Ectodermal cell (in vitro differentiated cells): ENCODE results near the gene SFMBT2.

ENCODE experiments used
- H3K27ac ChIP-seq: 2 replicates; pipeline ENCODE4 v1.7.0; 2013; ENCODE audit warnings: mild to moderate bottlenecking, low read depth, low read length; ENCODE audit not compliant: insufficient read depth, poor library complexity, severe bottlenecking
- H3K27me3 ChIP-seq: 2 replicates; pipeline ENCODE4 v1.7.0; 2013; ENCODE audit warnings: mild to moderate bottlenecking, low read length; ENCODE audit not compliant: insufficient read depth, control insufficient read depth, poor library complexity, severe bottlenecking
- H3K36me3 ChIP-seq: one replicate; pipeline ENCODE4 v1.7.0; 2013; ENCODE audit warnings: low read length; ENCODE audit not compliant: control insufficient read depth, insufficient read depth
- H3K4me1 ChIP-seq: one replicate; pipeline ENCODE4 v1.7.0; 2013; ENCODE audit warnings: low read length; ENCODE audit not compliant: control insufficient read depth, insufficient read depth
- H3K4me3 ChIP-seq: 2 replicates; pipeline ENCODE4 v1.7.0; 2013; ENCODE audit warnings: low read depth, low read length, control low read depth; ENCODE audit not compliant: insufficient read depth
- H3K9me3 ChIP-seq: 2 replicates; pipeline ENCODE4 v1.7.0; 2013; ENCODE audit warnings: mild to moderate bottlenecking, low read length, moderate library complexity; ENCODE audit not compliant: control insufficient read depth
- WGBS, 2 experiments: methylation state at CpG; one replicate each; pipeline ENCODE4 v1.1.7; 2013; ENCODE audit warnings: missing lambda C conversion rate in 2 of 2; 5-methylcytosine and 5-hydroxymethylcytosine counted together

SFMBT2 gene

DNA sequence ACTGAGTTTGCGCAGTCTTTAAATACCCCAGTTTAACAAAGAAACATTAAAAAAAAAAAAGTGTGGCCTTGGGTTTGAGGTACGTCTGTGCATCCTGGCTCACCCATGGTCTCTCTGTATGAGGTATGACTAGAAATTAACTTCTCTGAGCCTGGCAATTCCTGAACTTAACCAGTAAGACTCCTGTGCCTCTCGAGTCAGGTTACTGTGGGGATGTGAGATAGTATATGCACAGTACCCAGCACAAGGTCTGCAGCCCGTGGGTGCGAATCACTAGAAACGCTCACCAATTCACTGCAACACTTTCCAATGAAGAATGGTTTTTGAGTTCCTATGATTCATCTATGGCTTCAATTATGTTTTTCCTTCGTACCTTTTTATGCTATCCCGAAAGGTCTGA is 149.9 kb downstream of the SFMBT2 start:
- no peak overlapping the region for H3K27ac ChIP-seq
- WGBS, 2 experiments, result 92 to 93% methylated on average over 7 to 8 of the region's 8 CpGs
- no peaks in the 10 kb centered on the region for H3K4me1 ChIP-seq
- no peaks in the 10 kb centered on the region for H3K36me3 ChIP-seq
- no peaks in the 10 kb centered on the region for H3K9me3 ChIP-seq
- H3K27me3 ChIP-seq, result no peaks in the 10 kb centered on the region
- H3K4me3 ChIP-seq, result no peak overlapping the region

GRCh38 chr10:7260412-7260900 is 150.4 kb downstream of the SFMBT2 start:
- Histone ChIP-seq H3K4me3 (no peak overlapping the region), H3K36me3 (no peaks in the 10 kb centered on the region), H3K27me3 (no peaks in the 10 kb centered on the region), H3K4me1 (no peaks in the 10 kb centered on the region), H3K27ac (no peak overlapping the region), H3K9me3 (no peaks in the 10 kb centered on the region)
- 64 to 76% methylated on average over 3 of the region's 3 CpGs for WGBS, 2 experiments

DNA sequence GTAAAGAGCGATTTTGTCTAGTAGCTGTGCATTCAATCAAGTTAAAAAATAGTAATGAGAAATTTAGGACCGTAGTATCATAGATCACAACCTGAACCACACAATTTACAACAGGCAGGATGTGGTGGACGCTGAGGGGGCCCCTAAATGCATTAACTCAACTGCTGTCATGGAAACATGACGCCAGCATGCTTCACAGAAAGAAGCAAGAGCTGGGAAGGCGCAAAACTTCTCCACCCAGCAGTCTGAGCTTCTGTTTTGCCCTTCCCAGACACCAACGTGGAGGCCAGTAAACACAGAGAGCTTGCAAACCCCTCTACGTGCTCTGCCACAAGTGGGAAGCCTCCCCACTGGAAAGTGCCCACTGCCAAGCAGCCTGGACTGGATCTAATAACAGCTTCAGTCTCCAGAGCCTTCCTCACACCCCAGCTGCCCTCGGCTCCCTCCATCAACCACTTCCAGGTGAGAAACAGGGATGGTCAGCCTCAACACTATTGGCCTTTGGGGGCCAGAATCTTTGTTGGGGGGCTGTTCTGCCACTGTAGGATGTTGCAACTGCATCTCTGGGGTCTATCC is 151.8 kb downstream of the SFMBT2 start:
- 82 to 87% methylated on average over 7 to 8 of the region's 8 CpGs for WGBS, 2 experiments

DNA sequence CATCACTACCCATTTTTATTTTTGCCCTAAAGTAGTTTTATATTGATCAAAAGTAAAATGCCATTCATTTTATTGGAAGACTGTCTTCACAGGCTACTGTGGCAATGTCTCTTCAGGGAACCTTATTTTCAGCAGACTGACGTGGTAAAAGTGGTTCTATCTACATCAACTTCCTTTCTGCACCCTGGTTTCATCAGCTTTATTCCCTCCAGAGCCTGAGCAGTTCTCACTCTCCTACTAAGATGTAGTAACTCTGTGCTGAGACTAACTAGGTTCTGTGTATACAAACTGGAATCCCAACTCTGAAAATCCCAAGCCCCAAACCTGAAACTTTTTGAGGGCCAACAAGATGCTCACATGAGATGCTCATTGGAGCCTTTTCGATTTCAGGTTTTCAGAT is 155.3 kb downstream of the SFMBT2 start:
- no peak overlapping the region for H3K4me3 ChIP-seq
- no peak overlapping the region for H3K27ac ChIP-seq
- H3K9me3 ChIP-seq, result no peaks in the 10 kb centered on the region
- no peaks in the 10 kb centered on the region for H3K27me3 ChIP-seq
- H3K4me1 ChIP-seq, result no peaks in the 10 kb centered on the region
- WGBS, 2 experiments, result 91 to 93% methylated on average over 2 of the region's 2 CpGs
- no peaks in the 10 kb centered on the region for H3K36me3 ChIP-seq

More for the DNA sequence above, 151.8 kb downstream of the SFMBT2 start:
- no peaks in the 10 kb centered on the region for H3K4me1 ChIP-seq
- no peaks in the 10 kb centered on the region for H3K9me3 ChIP-seq
- no peak overlapping the region for H3K27ac ChIP-seq
- H3K27me3 ChIP-seq, result no peaks in the 10 kb centered on the region
- no peaks in the 10 kb centered on the region for H3K36me3 ChIP-seq
- H3K4me3 ChIP-seq, result no peak overlapping the region

GRCh38 chr10:7251696-7252465 is 159.0 kb downstream of the SFMBT2 start:
- Histone ChIP-seq H3K4me1 (no peaks in the 10 kb centered on the region), H3K27ac (no peak overlapping the region), H3K27me3 (no peaks in the 10 kb centered on the region), H3K36me3 (no peaks in the 10 kb centered on the region), H3K9me3 (no peaks in the 10 kb centered on the region), H3K4me3 (no peak overlapping the region)
- WGBS, 2 experiments, result 90 to 92% methylated on average over 11 of the region's 12 CpGs

GRCh38 chr10:7250236-7250635 is 160.6 kb downstream of the SFMBT2 start:
- Histone ChIP-seq H3K4me1 (no peaks in the 10 kb centered on the region), H3K27me3 (no peaks in the 10 kb centered on the region), H3K27ac (no peak overlapping the region), H3K4me3 (no peak overlapping the region), H3K9me3 (no peaks in the 10 kb centered on the region), H3K36me3 (no peaks in the 10 kb centered on the region)
- 90 to 94% methylated on average over 5 of the region's 5 CpGs for WGBS, 2 experiments

DNA sequence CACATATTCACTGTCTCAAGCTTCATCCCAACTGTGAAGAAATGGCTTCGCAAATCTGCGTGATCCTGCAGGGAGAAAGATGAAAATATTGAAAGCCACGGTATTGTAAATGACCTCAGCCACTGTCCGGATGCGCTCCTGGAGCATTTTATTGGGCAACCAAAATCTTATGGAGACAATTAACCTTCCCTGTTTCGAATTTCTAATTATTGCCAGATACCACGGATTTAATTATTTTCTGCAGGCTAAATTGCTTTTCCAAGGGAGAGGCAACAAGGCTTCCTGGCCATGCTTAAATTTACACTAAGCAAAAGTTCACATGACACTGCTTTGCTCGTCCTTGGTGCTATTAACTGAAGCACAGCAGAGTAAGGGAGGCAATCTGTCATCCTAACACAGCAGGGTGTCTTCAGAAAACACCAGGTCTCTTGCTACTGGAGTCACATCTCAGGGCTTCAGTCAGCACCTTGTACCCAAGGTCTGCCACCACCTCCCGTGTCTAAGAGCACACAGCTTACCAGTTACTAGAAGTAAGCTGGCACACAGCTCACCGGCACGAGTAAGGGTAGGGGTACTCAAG is 162.2 kb downstream of the SFMBT2 start:
- no peak overlapping the region for H3K27ac ChIP-seq
- H3K36me3 ChIP-seq, result no peaks in the 10 kb centered on the region
- no peaks in the 10 kb centered on the region for H3K27me3 ChIP-seq
- 94% methylated on average over 11 of the region's 11 CpGs for WGBS, 2 experiments
- no peak overlapping the region for H3K4me3 ChIP-seq
- H3K9me3 ChIP-seq, result no peaks in the 10 kb centered on the region
- H3K4me1 ChIP-seq, result no peaks in the 10 kb centered on the region

DNA sequence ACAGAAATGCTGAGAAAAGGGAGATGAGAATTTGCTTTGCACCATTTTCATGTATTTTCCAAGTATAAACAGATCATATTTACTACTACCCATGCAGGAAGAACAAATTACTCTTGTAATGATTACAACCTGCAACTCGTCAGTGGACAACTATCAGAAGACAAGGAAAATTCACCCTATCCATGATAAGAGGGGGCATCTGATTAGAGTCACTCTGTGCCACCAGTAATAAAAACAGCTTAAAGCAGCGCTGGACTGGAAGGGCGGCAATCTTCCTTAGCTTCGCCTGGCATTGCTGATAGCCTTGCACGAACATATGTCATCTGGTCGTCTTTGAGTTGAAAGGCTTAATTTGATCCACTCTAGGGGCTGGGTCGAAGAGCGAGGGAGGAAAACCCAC is 162.7 kb downstream of the SFMBT2 start:
- 95 to 96% methylated on average over 8 of the region's 8 CpGs for WGBS, 2 experiments
- H3K27me3 ChIP-seq, result no peaks in the 10 kb centered on the region
- no peak overlapping the region for H3K27ac ChIP-seq
- H3K4me1 ChIP-seq, result no peaks in the 10 kb centered on the region
- H3K9me3 ChIP-seq, result no peaks in the 10 kb centered on the region
- no peak overlapping the region for H3K4me3 ChIP-seq
- H3K36me3 ChIP-seq, result no peaks in the 10 kb centered on the region

GRCh38 chr10:7245505-7245904 is 165.3 kb downstream of the SFMBT2 start:
- no peaks in the 10 kb centered on the region for H3K9me3 ChIP-seq
- no peaks in the 10 kb centered on the region for H3K4me1 ChIP-seq
- H3K4me3 ChIP-seq, result no peak overlapping the region
- H3K36me3 ChIP-seq, result no peaks in the 10 kb centered on the region
- 95 to 97% methylated on average over 4 of the region's 4 CpGs for WGBS, 2 experiments
- no peaks in the 10 kb centered on the region for H3K27me3 ChIP-seq
- H3K27ac ChIP-seq, result no peak overlapping the region

DNA sequence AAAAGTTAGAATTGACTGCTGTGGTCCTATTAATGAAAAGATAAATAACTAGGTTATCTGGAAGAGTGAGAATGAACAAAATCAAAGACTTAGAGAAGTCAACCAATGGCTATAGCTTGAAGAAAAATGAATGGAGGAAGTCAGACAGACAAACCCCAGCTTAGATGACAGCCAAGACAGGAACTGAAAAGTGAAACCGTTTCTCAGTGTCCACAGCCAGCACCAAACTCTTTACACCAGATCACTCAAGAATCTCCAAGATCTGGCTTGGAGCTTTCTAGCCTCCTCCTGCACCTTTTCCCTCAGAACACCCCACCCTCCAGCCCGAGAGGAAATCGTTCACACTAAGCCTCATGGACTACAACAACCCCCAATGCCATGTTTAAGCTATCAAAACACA is 167.0 kb downstream of the SFMBT2 start:
- Histone ChIP-seq H3K27me3 (no peaks in the 10 kb centered on the region), H3K9me3 (no peaks in the 10 kb centered on the region), H3K4me1 (no peaks in the 10 kb centered on the region), H3K27ac (no peak overlapping the region), H3K36me3 (no peaks in the 10 kb centered on the region), H3K4me3 (no peak overlapping the region)
- WGBS, 2 experiments, result 88 to 95% methylated on average over 3 of the region's 3 CpGs
